ENCODE measurements around the gene SSPN. TPM values are rescaled to one million over a fixed set of nuclear protein-coding genes. Genes with fewer than 3 reads are reported as not detected.

The SSPN gene
- total RNA-seq, 1 experiment from 2014 or later: 11.9 TPM

DNA sequence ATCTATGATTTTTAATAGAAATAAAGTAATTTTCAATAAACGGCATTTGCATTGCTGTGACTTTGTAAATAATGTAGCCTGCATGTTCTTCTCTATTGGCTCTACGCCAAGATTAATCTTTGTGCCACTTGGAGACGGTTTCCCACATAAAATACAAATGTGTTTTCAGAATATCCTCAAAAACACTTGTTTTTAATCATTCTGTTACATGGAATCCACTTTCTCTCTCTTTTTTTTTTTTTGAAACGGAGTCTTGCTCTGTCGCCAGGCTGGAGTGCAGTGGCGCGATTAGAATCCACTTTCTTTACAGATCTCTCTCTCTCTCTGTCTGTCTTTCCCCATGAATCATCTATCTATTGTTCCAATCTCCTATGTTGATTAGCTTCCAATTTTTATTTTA is 22.8 kb upstream of the SSPN start:
- no peak overlapping the region for H2AFZ ChIP-seq (ENCODE audit: low read length)
- H3K27ac ChIP-seq (ENCODE audit: low read length): no peak overlapping the region
- H3K9me2 ChIP-seq (replicated peaks; ENCODE audit: low read length): no peaks in the 10 kb centered on the region
- no peak overlapping the region for H3K4me2 ChIP-seq (ENCODE audit: low read length)
- ChIA-PET CTCF (no interaction called here), POLR2A (ENCODE audit: unreplicated experiment) (no interaction called here)
- H3K4me1 ChIP-seq (ENCODE audit: insufficient read depth, low read length): peaks cover 8% of the 10 kb centered on the region; the same call in 1 of the 2 replicates
- no peaks in the 10 kb centered on the region for H3F3A ChIP-seq (ENCODE audit: low read length, unreplicated experiment)
- no peak for DNase-seq
- H3K9me3 ChIP-seq (ENCODE audit: low read length): no peaks in the 10 kb centered on the region
- intact Hi-C loops (cut with micrococcal nuclease): no loop called here
- no peaks in the 10 kb centered on the region for H3K36me3 ChIP-seq (ENCODE audit: low read depth, low read length)
- no peak overlapping the region for H3K4me3 ChIP-seq (ENCODE audit: low read length)
- no peak overlapping the region for H3K9ac ChIP-seq (ENCODE audit: low read length)
- ATAC-seq: no peak
- no peaks in the 10 kb centered on the region for H3K27me3 ChIP-seq (ENCODE audit: low read length)
- no peaks in the 10 kb centered on the region for H3K79me2 ChIP-seq (ENCODE audit: low read length)
- BruUV-seq (replicated peaks): no TSS peak
- TF ChIP-seq EZH2 (IDR thresholded peaks at IDR 0.05; ENCODE audit: low read length, unreplicated experiment) (no peak), CTCF (conservative IDR thresholded peaks at IDR 0.05; ENCODE audit: low read depth, low read length) (no peak), EZH2phosphoT487 (IDR thresholded peaks at IDR 0.05; ENCODE audit: borderline replicate concordance, low read length) (no peak)
- no peaks in the 10 kb centered on the region for H4K20me1 ChIP-seq (ENCODE audit: low read length)

DNA sequence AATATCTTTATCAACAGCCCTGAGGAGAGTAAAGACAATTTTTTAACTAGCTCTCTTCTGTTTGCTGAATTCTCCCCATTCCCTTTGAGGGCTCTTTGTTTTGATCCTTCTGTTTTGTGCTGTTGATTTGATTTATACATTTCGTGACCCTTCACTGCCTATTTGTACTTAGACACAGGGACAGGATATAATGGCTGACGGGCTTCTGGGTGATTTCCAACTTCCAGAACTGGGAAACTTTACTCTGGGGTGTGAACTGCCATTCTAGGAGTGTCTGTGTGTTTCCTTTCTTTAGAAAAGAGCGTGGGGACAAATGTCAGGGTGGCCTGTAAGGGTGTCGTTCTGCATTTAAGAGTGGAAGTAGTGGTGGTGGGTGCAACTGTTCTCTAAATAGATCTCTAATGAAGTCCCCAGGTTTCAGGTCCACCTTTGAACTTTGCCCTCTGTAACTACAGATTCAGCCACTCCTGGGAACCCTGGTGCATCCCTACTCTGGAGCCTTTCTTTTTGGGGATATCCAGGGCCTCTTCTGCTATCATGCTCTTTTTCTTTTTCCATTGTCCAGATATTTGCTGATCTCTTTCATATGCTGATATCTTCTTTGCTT is 22.3 kb upstream of the SSPN start:
- intact Hi-C loops (cut with micrococcal nuclease): no loop called here
- CTCF ChIA-PET: no interaction called here
- H3K9ac ChIP-seq (ENCODE audit: low read length): no peak overlapping the region
- no peaks in the 10 kb centered on the region for H3F3A ChIP-seq (ENCODE audit: low read length, unreplicated experiment)
- no peaks in the 10 kb centered on the region for H3K9me2 ChIP-seq (replicated peaks; ENCODE audit: low read length)
- POLR2A ChIA-PET (ENCODE audit: unreplicated experiment): no interaction called here
- H3K9me3 ChIP-seq (ENCODE audit: low read length): no peaks in the 10 kb centered on the region
- H3K4me3 ChIP-seq (ENCODE audit: low read length): no peak overlapping the region
- peaks cover 8% of the 10 kb centered on the region; the same call in 1 of the 2 replicates for H3K4me1 ChIP-seq (ENCODE audit: insufficient read depth, low read length)
- H3K27ac ChIP-seq (ENCODE audit: low read length): no peak overlapping the region
- no peak overlapping the region for H2AFZ ChIP-seq (ENCODE audit: low read length)
- H4K20me1 ChIP-seq (ENCODE audit: low read length): no peaks in the 10 kb centered on the region
- H3K27me3 ChIP-seq (ENCODE audit: low read length): no peaks in the 10 kb centered on the region
- no peak for ATAC-seq
- no peak overlapping the region for H3K4me2 ChIP-seq (ENCODE audit: low read length)
- TF ChIP-seq CTCF (conservative IDR thresholded peaks at IDR 0.05; ENCODE audit: low read depth, low read length): no peak
- TF ChIP-seq EZH2phosphoT487 (IDR thresholded peaks at IDR 0.05; ENCODE audit: borderline replicate concordance, low read length): no peak
- no peak for TF ChIP-seq EZH2 (IDR thresholded peaks at IDR 0.05; ENCODE audit: low read length, unreplicated experiment)
- no peaks in the 10 kb centered on the region for H3K36me3 ChIP-seq (ENCODE audit: low read depth, low read length)
- DNase-seq: no peak
- H3K79me2 ChIP-seq (ENCODE audit: low read length): no peaks in the 10 kb centered on the region
- no TSS peak for BruUV-seq (replicated peaks)

- Histone ChIP-seq H3K4me1 (ENCODE audit: insufficient read depth, low read length) (peaks cover 8% of the 10 kb centered on the region; the same call in 1 of the 2 replicates), H3K36me3 (ENCODE audit: low read depth, low read length) (no peaks in the 10 kb centered on the region), H4K20me1 (ENCODE audit: low read length) (no peaks in the 10 kb centered on the region), H3K4me3 (ENCODE audit: low read length) (no peak overlapping the region), H3K9me3 (ENCODE audit: low read length) (no peaks in the 10 kb centered on the region), H3K9ac (ENCODE audit: low read length) (no peak overlapping the region), H3K4me2 (ENCODE audit: low read length) (no peak overlapping the region), H3K27ac (ENCODE audit: low read length) (no peak overlapping the region), H2AFZ (ENCODE audit: low read length) (no peak overlapping the region), H3K9me2 (replicated peaks; ENCODE audit: low read length) (no peaks in the 10 kb centered on the region), H3K79me2 (ENCODE audit: low read length) (no peaks in the 10 kb centered on the region), H3K27me3 (ENCODE audit: low read length) (no peaks in the 10 kb centered on the region), H3F3A (ENCODE audit: low read length, unreplicated experiment) (no peaks in the 10 kb centered on the region)
- no peak for DNase-seq
- POLR2A ChIA-PET (ENCODE audit: unreplicated experiment): interaction anchor here (0.6 to 1.1 kb wide), 2 partner anchors 68 to 97 kb away, joined by 4 to 5 read pairs; no protein-coding TSS in a partner anchor
- TF ChIP-seq EZH2 (IDR thresholded peaks at IDR 0.05; ENCODE audit: low read length, unreplicated experiment): no peak
- no peak for TF ChIP-seq EZH2phosphoT487 (IDR thresholded peaks at IDR 0.05; ENCODE audit: borderline replicate concordance, low read length)
- peak; percentile 72 for ATAC-seq
- no TSS peak for BruUV-seq (replicated peaks)
- CTCF ChIA-PET: no interaction called here
- intact Hi-C loops (cut with micrococcal nuclease): loop anchor here (1.0 kb wide), 3 partner anchors 23 to 98 kb away; no protein-coding TSS in a partner anchor
Observed at GRCh38 chr12:26176725-26177124, 18.6 kb upstream of the SSPN start.
